NB4 (cell line): ENCODE measurements around the gene NCLN.

Experiments used
- POLR2A ChIP-seq: IDR thresholded peaks from 2 replicates; pipeline ENCODE4 v1.6.1; 2011; ENCODE audit warnings: mild to moderate bottlenecking; ENCODE audit not compliant: insufficient read length; ENCODE audit errors: extremely low read depth
- TF ChIP-seq, protein P1 (sequence below): IDR thresholded peaks from 2 replicates; pipeline ENCODE4 v1.6.1; 2011; ENCODE audit warnings: low read depth, low read length

DNA sequence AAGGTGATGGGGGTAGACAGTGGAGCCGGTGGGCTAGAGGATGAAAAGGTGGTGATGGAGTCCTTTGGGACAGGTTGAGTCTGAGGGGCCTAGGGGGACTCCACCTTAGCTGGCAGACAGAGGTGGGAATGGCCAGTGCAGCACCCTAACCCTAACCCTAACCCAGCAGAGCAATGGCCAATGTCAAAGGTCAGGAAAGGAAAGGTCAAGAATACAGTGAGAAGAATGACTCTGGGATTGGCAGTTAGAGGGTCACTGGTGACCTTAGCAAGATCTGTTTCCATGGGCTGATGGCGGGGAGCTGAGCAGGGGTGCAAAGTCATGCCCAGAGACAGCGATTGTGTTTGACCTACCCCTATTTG is 33.3 kb upstream of the NCLN start:
- no peak for TF ChIP-seq POLR2A
- TF ChIP-seq, protein P1, sequence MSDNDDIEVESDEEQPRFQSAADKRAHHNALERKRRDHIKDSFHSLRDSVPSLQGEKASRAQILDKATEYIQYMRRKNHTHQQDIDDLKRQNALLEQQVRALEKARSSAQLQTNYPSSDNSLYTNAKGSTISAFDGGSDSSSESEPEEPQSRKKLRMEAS, result no peak
